ENCODE measurements around the gene CFAP206. TPM values are rescaled to one million over a fixed set of nuclear protein-coding genes. Genes with fewer than 3 reads are reported as not detected.

Gene CFAP206
- total RNA-seq, 1 donor from 2014 or later: 1.4 TPM

GRCh38 chr6:87401832-87402231 is 5.9 kb upstream of the CFAP206 start:
- Histone ChIP-seq H3K9me3 (no peaks in the 10 kb centered on the region), H3K27ac (no peak overlapping the region), H3K4me1 (no peaks in the 10 kb centered on the region), H3K36me3 (no peaks in the 10 kb centered on the region), H3K27me3 (no peaks in the 10 kb centered on the region), H3K4me3 (no peak overlapping the region)
- no peak for TF ChIP-seq CTCF (IDR thresholded peaks at IDR 0.05)
- DNase-seq (ENCODE audit: low spot score in 2 of 2): no peak
- intact Hi-C loops (cut with DNase I): no loop called here

- Histone ChIP-seq H3K27me3 (no peaks in the 10 kb centered on the region), H3K36me3 (no peaks in the 10 kb centered on the region), H3K4me1 (no peaks in the 10 kb centered on the region), H3K27ac (peak overlapping the region; percentile 75 to 83), H3K4me3 (peak overlapping the region; percentile 84 to 93), H3K9me3 (no peaks in the 10 kb centered on the region)
- no peak for TF ChIP-seq CTCF (IDR thresholded peaks at IDR 0.05)
- intact Hi-C loops (cut with DNase I): loop anchor here (1.0 to 5.0 kb wide), 2 partner anchors 182 to 1765 kb away; partner anchors contain the start of genes RARS2 and SYNCRIP
- DNase-seq (ENCODE audit: low spot score in 2 of 2): no peak
Measured at GRCh38 chr6:87407561-87407900, 241 bp upstream of the CFAP206 start.

GRCh38 chr6:87408721-87409155 is 966 bp downstream of the CFAP206 start:
- Histone ChIP-seq H3K4me1 (no peaks in the 10 kb centered on the region), H3K9me3 (no peaks in the 10 kb centered on the region), H3K4me3 (peak overlapping the region; percentile 84 to 93), H3K27ac (peak overlapping the region; percentile 60 to 73), H3K36me3 (no peaks in the 10 kb centered on the region), H3K27me3 (no peaks in the 10 kb centered on the region)
- intact Hi-C loops (cut with DNase I): loop anchor here (1.0 to 5.0 kb wide), 5 partner anchors 64 to 1766 kb away; partner anchors contain the start of genes AKIRIN2, SLC35A1, SMIM8 and SYNCRIP
- TF ChIP-seq CTCF (IDR thresholded peaks at IDR 0.05): no peak
- DNase-seq (ENCODE audit: low spot score in 2 of 2): no peak

GRCh38 chr6:87419266-87419665 is 11.5 kb downstream of the CFAP206 start:
- Histone ChIP-seq H3K4me3 (no peak overlapping the region), H3K9me3 (no peaks in the 10 kb centered on the region), H3K4me1 (no peaks in the 10 kb centered on the region), H3K27ac (no peak overlapping the region), H3K27me3 (no peaks in the 10 kb centered on the region), H3K36me3 (no peaks in the 10 kb centered on the region)
- DNase-seq (ENCODE audit: low spot score in 2 of 2): no peak
- TF ChIP-seq CTCF (IDR thresholded peaks at IDR 0.05): no peak
- intact Hi-C loops (cut with DNase I): no loop called here

- no peak for TF ChIP-seq CTCF (IDR thresholded peaks at IDR 0.05)
- DNase-seq (ENCODE audit: low spot score in 2 of 2): no peak
- Histone ChIP-seq H3K27ac (no peak overlapping the region), H3K9me3 (no peaks in the 10 kb centered on the region), H3K36me3 (no peaks in the 10 kb centered on the region), H3K27me3 (no peaks in the 10 kb centered on the region), H3K4me3 (no peak overlapping the region), H3K4me1 (no peaks in the 10 kb centered on the region)
- intact Hi-C loops (cut with DNase I): no loop called here
Measured at GRCh38 chr6:87420360-87420759, 12.6 kb downstream of the CFAP206 start.

- no peaks in the 10 kb centered on the region for H3K27me3 ChIP-seq
- no peak for DNase-seq (ENCODE audit: low spot score in 2 of 2)
- no peak overlapping the region for H3K27ac ChIP-seq
- H3K4me3 ChIP-seq: no peak overlapping the region
- intact Hi-C loops (cut with DNase I): no loop called here
- H3K4me1 ChIP-seq: no peaks in the 10 kb centered on the region
- H3K36me3 ChIP-seq: no peaks in the 10 kb centered on the region
- H3K9me3 ChIP-seq: no peaks in the 10 kb centered on the region
- TF ChIP-seq CTCF (IDR thresholded peaks at IDR 0.05): no peak
Measured at GRCh38 chr6:87421576-87421975, 13.8 kb downstream of the CFAP206 start.
